H9 (cell line): Measurements from ENCODE around the gene TMPRSS7. TPM values are rescaled to one million over a fixed set of nuclear protein-coding genes. Genes with fewer than 3 reads are reported as not detected.
A peak's percentile ranks its signal among the peaks of the same experiment; 100 is the strongest.

ENCODE experiments used
- DNase-seq: peaks from one replicate; pipeline ENCODE4 v3.0.0-alpha.2; 2017
- H2AFZ ChIP-seq: one replicate; pipeline ENCODE4 v1.6.1; 2013; ENCODE audit warnings: mild to moderate bottlenecking, low read length, control low read depth, moderate library complexity
- H2AK5ac ChIP-seq: 2 replicates; pipeline ENCODE4 v1.6.1; 2013; ENCODE audit warnings: low read length, control low read depth, mixed read lengths; ENCODE audit not compliant: insufficient read length
- H2BK120ac ChIP-seq: one replicate; pipeline ENCODE4 v1.6.1; 2013; ENCODE audit warnings: low read depth, mild to moderate bottlenecking, low read length, control low read depth, inconsistent platforms; ENCODE audit not compliant: poor library complexity, severe bottlenecking
- H2BK12ac ChIP-seq: 2 replicates; pipeline ENCODE4 v1.6.1; 2013; ENCODE audit warnings: low read length, control low read depth, mixed read lengths, low read depth; ENCODE audit not compliant: insufficient read length
- H2BK15ac ChIP-seq: 2 replicates; pipeline ENCODE4 v1.6.1; 2013; ENCODE audit warnings: low read depth, low read length, control low read depth
- H2BK20ac ChIP-seq: one replicate; pipeline ENCODE4 v1.6.1; 2013; ENCODE audit warnings: low read depth, mild to moderate bottlenecking, low read length, control low read depth, inconsistent platforms; ENCODE audit not compliant: poor library complexity, severe bottlenecking
- H2BK5ac ChIP-seq: 2 replicates; pipeline ENCODE4 v1.6.1; 2013; ENCODE audit warnings: low read length, control low read depth, mixed read lengths; ENCODE audit not compliant: insufficient read length
- H3K14ac ChIP-seq: 2 replicates; pipeline ENCODE4 v1.6.1; 2013; ENCODE audit warnings: low read length, control low read depth; ENCODE audit not compliant: insufficient read depth
- H3K18ac ChIP-seq: 2 replicates; pipeline ENCODE4 v1.6.1; 2013; ENCODE audit warnings: low read depth, mild to moderate bottlenecking, mixed read lengths, low read length, control low read depth; ENCODE audit not compliant: insufficient read length
- H3K23ac ChIP-seq: 2 replicates; pipeline ENCODE4 v1.6.1; 2013; ENCODE audit warnings: low read length, control low read depth, mixed read lengths, low read depth; ENCODE audit not compliant: insufficient read length
- H3K23me2 ChIP-seq: 2 replicates; pipeline ENCODE4 v1.6.1; 2013; ENCODE audit warnings: low read depth, mild to moderate bottlenecking, mixed read lengths, low read length, control low read depth; ENCODE audit not compliant: insufficient read length, poor library complexity, severe bottlenecking
- H3K27ac ChIP-seq: 2 replicates; pipeline ENCODE4 v1.5.1; 2013; ENCODE audit warnings: low read length, control low read depth, mixed read lengths, low read depth; ENCODE audit not compliant: insufficient read length
- H3K27me3 ChIP-seq: 2 replicates; pipeline ENCODE4 v1.6.1; 2013; ENCODE audit warnings: low read length, control low read depth, inconsistent platforms; ENCODE audit not compliant: insufficient read depth
- H3K4ac ChIP-seq: 2 replicates; pipeline ENCODE4 v1.6.1; 2013; ENCODE audit warnings: low read depth, mild to moderate bottlenecking, control low read depth, inconsistent platforms, low read length, moderate library complexity
- H3K4me1 ChIP-seq: 2 replicates; pipeline ENCODE4 v1.6.1; 2013; ENCODE audit warnings: low read length, control low read depth, inconsistent platforms; ENCODE audit not compliant: insufficient read depth
- H3K4me2 ChIP-seq: 2 replicates; pipeline ENCODE4 v1.6.1; 2013; ENCODE audit warnings: low read length, control low read depth, mixed read lengths; ENCODE audit not compliant: insufficient read length, insufficient read depth
- H3K56ac ChIP-seq: 2 replicates; pipeline ENCODE4 v1.6.1; 2013; ENCODE audit warnings: low read depth, mild to moderate bottlenecking, mixed read lengths, low read length, control low read depth; ENCODE audit not compliant: insufficient read length
- H3K79me1 ChIP-seq: 2 replicates; pipeline ENCODE4 v1.6.1; 2013; ENCODE audit warnings: low read depth, mild to moderate bottlenecking, moderate library complexity, low read length, control low read depth, inconsistent platforms; ENCODE audit not compliant: insufficient read depth, poor library complexity, severe bottlenecking
- H3K79me2 ChIP-seq: 2 replicates; pipeline ENCODE4 v1.6.1; 2013; ENCODE audit warnings: low read length, control low read depth, inconsistent platforms; ENCODE audit not compliant: insufficient read depth
- H3K9ac ChIP-seq: 2 replicates; pipeline ENCODE4 v1.6.1; 2013; ENCODE audit warnings: low read length, control low read depth, mixed read lengths; ENCODE audit not compliant: insufficient read length; ENCODE audit errors: extremely low read depth
- H3K9me3 ChIP-seq: one replicate; pipeline ENCODE4 v1.6.1; 2013; ENCODE audit warnings: low read depth, low read length, inconsistent platforms; ENCODE audit not compliant: control insufficient read depth
- H3T11ph ChIP-seq: one replicate; pipeline ENCODE4 v1.6.1; 2013; ENCODE audit warnings: mild to moderate bottlenecking, low read length, control low read depth, inconsistent platforms
- H4K20me1 ChIP-seq: one replicate; pipeline ENCODE4 v1.6.1; 2013; ENCODE audit not compliant: control insufficient read depth, insufficient read length, insufficient read depth
- H4K5ac ChIP-seq: 2 replicates; pipeline ENCODE4 v1.6.1; 2013; ENCODE audit warnings: low read depth, mild to moderate bottlenecking, mixed read lengths, low read length, control low read depth; ENCODE audit not compliant: insufficient read length
- H4K8ac ChIP-seq: replicated peaks from 2 replicates; pipeline ENCODE4 v1.6.1; 2013; ENCODE audit warnings: low read length, control low read depth, mixed read lengths, low read depth; ENCODE audit not compliant: insufficient read length
- H4K91ac ChIP-seq: 2 replicates; pipeline ENCODE4 v1.6.1; 2013; ENCODE audit warnings: low read depth, mild to moderate bottlenecking, moderate library complexity, mixed read lengths, low read length, control low read depth; ENCODE audit not compliant: insufficient read length
- H3K27ac Mint-ChIP-seq, 3 experiments: 2 replicates in 2 of 3; 3 replicates in 1 of 3; pipeline ENCODE4 v1.8.0; 2020 to 2021; ENCODE audit warnings: mixed read lengths in 3 of 3, mild to moderate bottlenecking in 1 of 3, moderate library complexity in 1 of 3
- H3K27me3 Mint-ChIP-seq: 2 replicates; pipeline ENCODE4 v1.8.0; 2021; ENCODE audit warnings: low read depth, mild to moderate bottlenecking, moderate library complexity, mixed read lengths
- H3K36me3 Mint-ChIP-seq, 3 experiments: 2 replicates in 2 of 3; 3 replicates in 1 of 3; pipeline ENCODE4 v1.8.0; 2020 to 2021; ENCODE audit warnings: low read depth in 3 of 3, mixed read lengths in 3 of 3; ENCODE audit not compliant: insufficient read depth in 1 of 3
- H3K4me1 Mint-ChIP-seq, 2 experiments: 2 replicates each; pipeline ENCODE4 v1.8.0; 2020; ENCODE audit warnings: mixed read lengths in 2 of 2
- H3K4me3 Mint-ChIP-seq, 2 experiments: 2 replicates in 1 of 2; 3 replicates in 1 of 2; pipeline ENCODE4 v1.8.0; 2020 to 2021; ENCODE audit warnings: mild to moderate bottlenecking in 2 of 2, mixed read lengths in 2 of 2, moderate library complexity in 1 of 2
- H3K9me3 Mint-ChIP-seq, 2 experiments: 2 replicates in 1 of 2; 3 replicates in 1 of 2; pipeline ENCODE4 v1.8.0; 2020; ENCODE audit warnings: mild to moderate bottlenecking in 2 of 2, mixed read lengths in 2 of 2, moderate library complexity in 1 of 2
- WGBS: extraction: QIAGEN DNeasy Blood & Tissue Kit; methylation state at CpG from one replicate; pipeline ENCODE4 v1.1.7; 2013; ENCODE audit warnings: missing lambda C conversion rate, low lambda C conversion rate, mixed read lengths; ENCODE audit not compliant: insufficient read length; ENCODE audit errors: extremely low coverage; 5-methylcytosine and 5-hydroxymethylcytosine counted together
- total RNA-seq: library from RNA; stranded (reverse); gene quantifications from 2 replicates; pipeline ENCODE4 v1.2.1, GENCODE V29; 2021
- TF ChIP-seq, protein P1 (sequence below): fragments of 200-600 bp; sonication (generic); conservative IDR thresholded peaks from 3 replicates; pipeline ENCODE4 v1.8.0; 2021; ENCODE audit warnings: antibody characterized with exemption, mild to moderate bottlenecking

Gene TMPRSS7
- total RNA-seq, 1 experiment from 2014 or later: not detected

DNA sequence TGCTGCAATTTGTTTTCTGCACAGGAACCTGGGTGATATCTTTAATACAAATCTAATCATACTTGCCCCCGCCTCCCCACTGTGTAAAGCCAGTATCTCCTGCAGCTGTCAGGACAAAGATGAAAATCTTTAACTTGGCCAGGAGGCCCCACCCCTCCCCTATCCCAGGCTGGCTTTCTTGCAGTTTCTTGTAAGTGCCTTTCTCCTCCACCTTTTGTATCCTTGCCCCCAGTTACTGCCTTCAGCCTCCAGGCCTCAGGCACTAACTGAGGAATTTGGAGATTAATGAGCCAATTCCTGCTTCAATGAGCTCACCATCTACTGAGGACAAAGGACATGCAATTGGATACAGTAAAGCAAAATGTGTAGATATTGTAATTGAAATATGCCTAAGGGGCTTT lies 92.0 kb downstream of the TMPRSS7 start:
- H4K20me1 ChIP-seq: no peaks in the 10 kb centered on the region
- no peak overlapping the region for H2BK120ac ChIP-seq
- no peaks in the 10 kb centered on the region for H3K79me1 ChIP-seq
- no peak overlapping the region for H3K9ac ChIP-seq
- no CpG with 5 or more reads among the region's 1 CpG for WGBS
- no peak overlapping the region for H3K4ac ChIP-seq
- Mint-ChIP-seq H3K36me3 (peaks cover 0 to 5% (median 0%) of the 10 kb centered on the region in 3 experiments; a peak in 2 of 7 replicates), H3K9me3 (no peaks in the 10 kb centered on the region; a peak in 1 of 5 replicates), H3K4me1 (peaks cover 42 to 54% of the 10 kb centered on the region in 2 experiments), H3K27ac (peak overlapping the region; percentile 81 to 93 (median 93); a peak in 6 of 7 replicates), H3K4me3 (peak overlapping the region in 1 of 2 experiments; percentile 6; a peak in 1 of 5 replicates), H3K27me3 (no peaks in the 10 kb centered on the region)
- H3K4me1 ChIP-seq: peaks cover 16% of the 10 kb centered on the region; the same call in 1 of the 2 replicates
- no peak overlapping the region for H3K23ac ChIP-seq
- H3K14ac ChIP-seq: no peak overlapping the region
- H3K18ac ChIP-seq: no peak overlapping the region
- no peaks in the 10 kb centered on the region for H3K9me3 ChIP-seq
- H3K27me3 ChIP-seq: no peaks in the 10 kb centered on the region
- H2AK5ac ChIP-seq: no peak overlapping the region
- H3K27ac ChIP-seq: no peak overlapping the region
- no peak overlapping the region for H2AFZ ChIP-seq
- no peak overlapping the region for H2BK12ac ChIP-seq
- H2BK5ac ChIP-seq: no peak overlapping the region
- no peak overlapping the region for H2BK20ac ChIP-seq
- no peaks in the 10 kb centered on the region for H3K79me2 ChIP-seq
- DNase-seq: peak; percentile 75
- H2BK15ac ChIP-seq: no peak overlapping the region
- H3K56ac ChIP-seq: no peak overlapping the region
- no peak overlapping the region for H3T11ph ChIP-seq
- no peak overlapping the region for H4K91ac ChIP-seq
- no peak overlapping the region for H4K5ac ChIP-seq
- H4K8ac ChIP-seq: no peak overlapping the region
- H3K4me2 ChIP-seq: no peak overlapping the region
- no peaks in the 10 kb centered on the region for H3K23me2 ChIP-seq
- TF ChIP-seq, protein P1, sequence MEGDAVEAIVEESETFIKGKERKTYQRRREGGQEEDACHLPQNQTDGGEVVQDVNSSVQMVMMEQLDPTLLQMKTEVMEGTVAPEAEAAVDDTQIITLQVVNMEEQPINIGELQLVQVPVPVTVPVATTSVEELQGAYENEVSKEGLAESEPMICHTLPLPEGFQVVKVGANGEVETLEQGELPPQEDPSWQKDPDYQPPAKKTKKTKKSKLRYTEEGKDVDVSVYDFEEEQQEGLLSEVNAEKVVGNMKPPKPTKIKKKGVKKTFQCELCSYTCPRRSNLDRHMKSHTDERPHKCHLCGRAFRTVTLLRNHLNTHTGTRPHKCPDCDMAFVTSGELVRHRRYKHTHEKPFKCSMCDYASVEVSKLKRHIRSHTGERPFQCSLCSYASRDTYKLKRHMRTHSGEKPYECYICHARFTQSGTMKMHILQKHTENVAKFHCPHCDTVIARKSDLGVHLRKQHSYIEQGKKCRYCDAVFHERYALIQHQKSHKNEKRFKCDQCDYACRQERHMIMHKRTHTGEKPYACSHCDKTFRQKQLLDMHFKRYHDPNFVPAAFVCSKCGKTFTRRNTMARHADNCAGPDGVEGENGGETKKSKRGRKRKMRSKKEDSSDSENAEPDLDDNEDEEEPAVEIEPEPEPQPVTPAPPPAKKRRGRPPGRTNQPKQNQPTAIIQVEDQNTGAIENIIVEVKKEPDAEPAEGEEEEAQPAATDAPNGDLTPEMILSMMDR: no peak
